GM10266 (cell line): ENCODE data around the gene MT1E.

Experiments used
- DNase-seq: peaks from one replicate; pipeline ENCODE4 v3.0.0; 2012; ENCODE audit errors: extremely low spot score
- CTCF ChIP-seq: IDR thresholded peaks from 2 replicates; pipeline ENCODE4 v1.5.1; 2012; ENCODE audit warnings: mild to moderate bottlenecking, low read depth; ENCODE audit not compliant: control insufficient read depth, insufficient read depth; ENCODE audit errors: missing control alignments

MT1E gene

DNA sequence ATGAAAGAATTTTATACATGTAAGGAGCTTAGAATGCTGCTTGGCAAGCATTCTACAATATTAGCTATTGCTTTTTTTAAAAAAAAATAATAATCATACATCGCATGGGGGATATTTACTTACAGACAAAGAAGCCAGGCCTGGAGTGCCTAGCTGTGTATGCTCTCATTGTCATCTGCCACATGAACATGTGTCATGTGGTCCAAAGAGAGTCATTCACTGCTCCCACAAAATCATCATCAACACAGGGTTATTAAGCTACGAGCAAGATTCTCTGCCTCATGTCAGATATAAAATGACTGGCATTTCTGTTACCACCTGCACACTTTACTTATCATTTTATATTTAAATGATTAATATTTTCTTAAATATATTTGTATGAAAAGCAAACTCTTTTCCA is 1.9 kb upstream of the MT1E start:
- no peak for DNase-seq
- no peak for TF ChIP-seq CTCF

DNA sequence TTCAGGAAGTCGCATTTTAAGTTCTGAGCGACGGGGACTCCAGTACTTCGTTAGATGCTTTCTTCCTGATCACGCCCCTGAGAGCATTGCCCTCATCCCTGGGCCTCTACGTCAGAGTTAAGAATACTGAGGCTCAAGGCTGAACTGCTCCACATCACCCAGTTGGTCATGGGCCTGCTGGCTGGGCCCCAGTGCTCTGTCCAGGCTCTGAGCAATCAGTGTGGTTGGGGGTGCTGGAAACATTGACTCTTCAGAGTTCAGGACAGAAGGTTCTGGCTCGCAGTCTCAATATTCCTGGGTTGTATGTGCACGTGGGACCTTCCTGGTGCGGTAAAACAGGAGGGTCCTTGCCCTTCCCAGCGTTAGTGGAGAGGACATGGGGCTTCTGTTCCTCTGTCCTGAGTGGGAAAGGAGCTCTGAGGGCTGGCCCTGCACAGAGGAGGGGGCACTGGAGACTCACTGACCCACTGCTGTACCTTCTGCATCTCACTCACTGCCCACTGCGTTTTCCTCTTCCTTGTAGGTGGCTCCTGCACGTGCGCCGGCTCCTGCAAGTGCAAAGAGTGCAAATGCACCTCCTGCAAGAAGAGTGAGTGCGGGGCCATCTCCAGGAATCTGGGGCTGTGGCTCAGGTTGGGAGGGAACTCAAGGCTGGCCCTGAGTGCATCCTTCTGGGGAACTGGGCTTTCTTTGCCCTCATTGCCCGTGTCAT is 518 bp downstream of the MT1E start:
- no peak for TF ChIP-seq CTCF
- DNase-seq: no peak

- no peak for TF ChIP-seq CTCF
- no peak for DNase-seq
Observed at GRCh38 chr16:56626685-56627084, 1.1 kb downstream of the MT1E start.

- TF ChIP-seq CTCF: no peak
- no peak for DNase-seq
Observed at GRCh38 chr16:56628486-56629350, 3.1 kb downstream of the MT1E start.

DNA sequence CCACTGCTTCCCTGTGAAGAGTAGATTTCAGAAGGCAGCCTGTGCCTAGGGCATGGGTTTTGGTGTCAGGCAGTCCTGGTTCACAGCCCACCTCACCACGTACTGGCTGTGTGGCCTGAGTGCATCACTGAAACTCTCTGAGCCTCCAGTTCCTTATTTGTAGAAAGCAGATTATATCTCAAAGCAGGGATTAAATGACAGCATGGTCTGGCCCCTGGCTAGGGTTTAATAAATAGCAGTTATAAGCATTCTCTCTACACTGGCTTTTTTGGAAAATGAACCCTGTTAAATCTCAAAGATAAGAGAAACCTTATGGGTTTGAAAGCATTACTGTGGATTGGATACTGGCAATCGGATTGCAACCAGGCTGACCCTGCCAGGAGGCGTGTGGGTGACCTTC is 4.0 kb downstream of the MT1E start:
- no peak for DNase-seq
- TF ChIP-seq CTCF: no peak

DNA sequence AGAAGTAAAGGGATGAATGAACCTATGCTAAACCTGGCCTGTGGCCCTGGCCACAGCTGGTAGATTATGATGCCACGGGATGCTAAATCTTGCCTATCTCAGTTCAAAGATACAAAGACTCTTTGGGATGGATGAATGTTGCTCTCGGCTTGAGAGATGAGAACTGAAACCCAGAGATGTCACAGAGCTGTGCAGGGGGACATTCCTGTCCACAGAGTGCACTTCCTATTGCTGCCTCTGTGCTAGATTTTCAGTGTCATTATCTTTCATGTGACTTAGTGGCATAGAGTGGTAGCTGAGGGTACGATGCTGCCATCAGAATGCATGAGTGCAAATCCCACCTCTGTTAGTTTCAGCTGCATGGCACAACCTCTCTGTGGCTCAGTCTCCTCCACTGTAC is 4.6 kb downstream of the MT1E start:
- TF ChIP-seq CTCF: no peak
- DNase-seq: peak; percentile 83

- no peak for TF ChIP-seq CTCF
- no peak for DNase-seq
Observed at GRCh38 chr16:56631197-56631596, 5.6 kb downstream of the MT1E start.
